NCI-H1092 treated with DMSO at 0.1 percent for 48 hours (cell line): ENCODE data around the gene C1QL4.

ENCODE experiments used
- DNase-seq: peaks from one replicate; lab custom pipeline; 2025; lab: John Stamatoyannopoulos, UW

Gene C1QL4

DNA sequence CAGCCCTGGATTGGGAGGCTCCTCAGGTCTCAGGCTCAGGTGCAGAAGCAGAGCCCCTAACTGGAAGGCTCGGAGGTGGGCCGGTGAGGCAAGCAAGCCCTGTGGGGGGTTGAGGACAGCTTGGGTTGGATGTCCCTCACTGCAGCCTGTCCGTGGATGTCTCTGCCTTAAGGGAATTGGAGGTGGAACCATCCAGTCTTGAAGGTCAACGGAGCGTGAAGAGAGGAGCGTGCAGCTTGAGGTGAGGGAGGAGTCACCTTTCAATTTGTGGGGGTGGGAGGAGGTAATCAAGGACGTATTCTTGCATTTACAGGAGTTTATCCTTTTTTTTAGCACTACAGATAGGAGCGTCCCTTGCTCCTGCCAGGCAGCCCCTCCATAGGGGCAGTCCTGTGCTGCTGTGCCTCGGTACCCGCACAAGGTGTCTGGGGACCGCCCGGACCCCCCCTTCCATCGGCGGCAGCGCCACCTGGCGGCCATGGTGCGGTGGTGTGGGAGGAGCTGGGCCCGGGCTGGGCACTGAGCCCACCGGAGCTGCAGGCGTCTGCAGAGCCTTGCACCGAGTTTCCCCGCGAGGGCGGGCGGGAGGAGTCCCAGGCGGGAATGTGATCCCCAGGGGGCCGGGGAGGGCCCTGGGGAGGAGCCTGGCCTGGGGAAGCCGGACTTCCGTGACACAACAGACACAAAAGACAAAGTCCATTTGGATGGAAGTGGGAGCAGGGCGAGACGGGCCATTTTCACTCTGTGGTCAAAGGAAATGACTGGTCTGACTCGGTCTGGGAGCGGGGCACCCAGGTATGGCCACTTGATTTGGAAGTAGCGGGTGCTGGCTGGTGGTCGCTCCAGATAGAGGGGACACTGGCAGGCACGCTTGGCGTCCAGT, 10.6 kb upstream of the C1QL4 start:
- DNase-seq: peak; percentile 50

DNA sequence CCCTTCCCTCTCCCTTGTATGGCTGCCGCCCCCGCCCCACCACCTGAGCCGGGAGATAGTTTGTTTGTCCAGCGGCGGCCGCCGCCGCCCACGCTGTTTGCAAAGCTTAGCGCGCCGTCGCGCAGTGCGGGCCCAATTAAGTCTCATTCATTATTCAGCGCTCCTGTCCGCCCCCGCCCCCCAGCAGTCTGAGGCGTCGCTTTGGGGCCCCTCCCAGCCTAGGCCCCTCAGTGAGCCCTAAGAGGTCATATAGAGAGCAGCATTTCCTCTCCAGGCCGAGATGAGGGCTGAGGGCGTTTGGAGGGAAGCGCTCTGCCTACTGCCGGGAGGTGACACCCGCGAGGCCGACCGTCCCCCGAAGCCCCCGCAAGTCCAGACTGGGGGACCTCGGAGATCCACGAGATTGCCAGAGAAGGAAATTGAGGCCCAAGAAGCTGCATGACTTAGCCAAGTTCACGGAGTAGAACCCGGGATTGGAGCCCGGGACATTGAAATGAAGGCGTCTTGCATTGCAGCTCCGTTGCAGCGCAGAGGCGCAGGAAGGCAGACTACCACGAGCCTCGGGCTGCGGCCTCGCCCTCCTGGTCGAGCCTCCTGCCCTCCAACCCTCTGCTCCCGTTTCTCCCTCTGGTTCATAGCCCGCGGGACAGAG, 9.8 kb upstream of the C1QL4 start, which contains the start of gene DNAJC22:
DNAJC22 (plus strand) TSS at position 230 of the 652 bp plus-strand sequence. CDS start 1,985 bp downstream, outside the sequence.
- DNase-seq: peak; percentile 15

DNA sequence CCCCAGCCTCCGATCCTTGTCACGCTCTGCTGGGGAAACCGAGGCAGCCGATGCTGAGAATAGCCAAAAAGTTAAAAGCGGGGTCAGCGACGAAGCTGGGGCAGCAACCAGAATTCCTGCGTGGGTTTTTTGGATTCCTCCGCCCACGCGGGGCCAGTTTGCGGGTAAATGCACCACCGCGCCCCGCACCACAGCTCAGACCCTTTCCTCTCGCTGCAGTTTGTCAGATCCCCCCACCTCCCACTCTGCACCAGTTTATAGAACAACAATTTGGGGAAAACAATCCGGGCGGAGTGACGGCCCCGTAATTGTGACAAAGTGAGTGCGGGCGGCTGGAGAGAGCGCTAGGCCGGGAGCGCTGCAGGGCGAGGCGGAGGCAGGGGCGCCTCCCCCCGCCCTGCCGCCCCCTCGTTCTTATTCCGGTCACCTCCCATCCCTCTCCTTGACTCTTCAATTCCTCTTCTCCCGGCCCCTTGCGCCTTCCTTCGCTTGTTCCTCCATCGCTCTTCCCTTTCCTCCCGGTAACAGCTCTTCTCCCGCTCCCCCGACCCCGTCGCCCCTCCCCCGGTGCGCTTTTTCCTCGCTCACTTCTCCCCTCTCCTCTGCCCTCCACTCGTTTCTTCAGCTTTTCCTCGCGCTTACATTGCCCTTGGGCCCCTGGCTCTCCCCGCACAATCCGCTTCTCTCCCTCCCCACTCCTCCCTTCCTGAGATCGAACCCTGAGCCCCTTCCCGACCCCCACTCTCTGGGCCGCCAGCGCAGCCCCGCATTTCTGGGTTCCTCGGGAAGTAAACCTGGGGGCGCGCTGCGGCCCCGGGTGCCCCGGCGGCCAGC, 9.1 kb upstream of the C1QL4 start:
- no peak for DNase-seq

DNA sequence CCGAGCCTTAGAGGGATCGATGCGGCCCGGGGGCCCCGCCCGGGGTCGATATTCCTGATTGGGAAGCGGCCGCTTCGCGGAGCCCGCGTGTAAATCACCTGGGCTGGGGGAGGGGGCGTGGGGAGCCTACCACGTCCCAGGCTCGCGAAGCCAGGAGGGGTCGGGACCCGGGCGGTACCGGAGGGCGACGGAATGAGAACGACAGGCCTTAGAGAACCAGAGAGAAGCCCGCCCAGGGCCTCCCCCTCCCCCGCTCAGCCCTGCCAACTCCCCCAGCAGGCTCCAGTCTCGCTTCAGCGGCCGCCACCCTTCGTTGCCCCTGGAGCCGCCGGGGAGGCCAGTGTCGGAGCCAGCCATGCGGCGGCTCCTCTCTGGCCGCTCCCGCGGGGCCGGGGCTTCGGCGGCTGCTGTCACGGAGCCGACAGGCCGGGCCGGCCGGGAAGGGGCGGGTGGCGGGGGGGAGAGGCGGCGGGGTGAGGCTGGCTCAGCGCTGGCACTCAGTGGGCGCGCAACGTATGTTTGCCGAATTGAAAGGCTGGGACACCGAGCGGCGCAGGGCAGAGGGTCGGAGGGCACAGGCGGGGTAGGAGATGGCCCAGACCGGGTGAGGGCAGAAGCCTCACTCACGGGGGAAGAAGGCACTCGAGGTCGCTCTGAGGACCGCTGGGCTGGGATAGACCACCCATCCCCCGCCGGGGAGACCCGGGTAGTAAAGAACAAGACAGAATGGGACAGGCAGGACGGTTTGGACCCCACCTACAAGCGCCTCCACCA, 8.2 kb upstream of the C1QL4 start:
- DNase-seq: peak; percentile 63

DNA sequence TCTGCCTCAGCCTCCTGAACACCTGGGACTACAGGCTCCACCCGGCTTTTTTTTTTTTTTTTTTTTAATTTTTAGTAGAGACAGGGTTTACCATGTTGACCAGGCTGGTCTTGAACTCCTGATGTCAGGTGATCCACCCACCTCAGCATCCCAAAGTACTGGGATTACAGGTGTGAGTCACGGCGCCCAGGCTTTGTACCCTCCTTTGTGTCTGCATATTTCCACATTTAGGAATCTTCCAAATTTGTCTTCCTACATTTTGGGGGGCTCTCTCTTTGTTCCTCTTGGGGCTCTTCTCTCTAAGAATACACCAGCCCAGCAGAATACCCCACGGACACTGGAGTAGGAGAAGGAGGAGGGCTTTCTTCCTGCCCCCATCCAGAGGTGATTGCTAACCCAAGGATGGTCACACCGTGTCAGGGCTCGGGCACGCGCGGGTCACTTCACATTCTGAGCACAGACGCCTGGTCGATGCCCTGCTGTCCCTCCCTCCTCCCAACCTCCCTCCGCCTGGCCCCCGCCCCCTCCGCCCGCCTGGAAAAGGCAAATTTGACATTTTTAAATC, 7.6 kb upstream of the C1QL4 start:
- no peak for DNase-seq

DNA sequence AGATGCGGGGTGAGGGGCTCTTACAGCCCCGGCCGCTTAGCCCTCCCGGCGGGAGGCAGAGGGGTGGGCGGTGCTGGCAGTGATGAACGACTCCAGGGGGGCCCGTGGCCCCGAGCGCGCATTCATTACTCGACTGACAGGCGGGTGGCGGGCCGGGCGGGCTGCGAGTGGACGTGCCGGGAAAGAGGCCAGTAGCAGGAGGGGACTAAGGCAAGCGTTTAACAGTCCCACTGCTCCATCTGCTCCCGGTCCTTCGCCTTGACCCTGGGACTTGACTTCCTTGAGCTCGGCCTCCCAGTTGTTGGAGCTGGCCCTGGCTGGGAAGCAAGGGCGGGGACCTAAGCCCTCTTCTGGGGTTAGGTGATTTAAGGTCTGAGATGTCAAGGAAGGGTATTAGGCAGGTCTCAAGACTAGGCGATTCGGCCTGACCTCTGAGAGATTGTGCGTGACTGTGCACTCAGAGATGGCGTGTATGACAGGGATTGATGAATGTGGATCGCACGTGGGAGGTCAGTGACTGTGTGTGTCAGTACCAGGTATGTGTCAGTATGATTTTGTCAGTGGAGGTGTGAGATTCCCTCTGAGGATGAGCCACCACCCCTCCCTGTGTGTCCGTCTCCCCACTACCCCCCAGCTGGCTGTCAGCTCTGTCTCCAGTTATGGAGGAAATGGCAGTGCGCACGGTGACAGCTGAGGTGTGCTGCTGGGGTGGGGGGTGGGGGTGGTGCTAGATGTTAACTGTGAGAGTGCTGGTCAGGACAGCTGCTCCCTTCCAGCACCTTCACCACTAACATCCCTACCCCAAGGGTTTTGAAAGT, 6.1 kb upstream of the C1QL4 start:
- DNase-seq: peak; percentile 43

DNA sequence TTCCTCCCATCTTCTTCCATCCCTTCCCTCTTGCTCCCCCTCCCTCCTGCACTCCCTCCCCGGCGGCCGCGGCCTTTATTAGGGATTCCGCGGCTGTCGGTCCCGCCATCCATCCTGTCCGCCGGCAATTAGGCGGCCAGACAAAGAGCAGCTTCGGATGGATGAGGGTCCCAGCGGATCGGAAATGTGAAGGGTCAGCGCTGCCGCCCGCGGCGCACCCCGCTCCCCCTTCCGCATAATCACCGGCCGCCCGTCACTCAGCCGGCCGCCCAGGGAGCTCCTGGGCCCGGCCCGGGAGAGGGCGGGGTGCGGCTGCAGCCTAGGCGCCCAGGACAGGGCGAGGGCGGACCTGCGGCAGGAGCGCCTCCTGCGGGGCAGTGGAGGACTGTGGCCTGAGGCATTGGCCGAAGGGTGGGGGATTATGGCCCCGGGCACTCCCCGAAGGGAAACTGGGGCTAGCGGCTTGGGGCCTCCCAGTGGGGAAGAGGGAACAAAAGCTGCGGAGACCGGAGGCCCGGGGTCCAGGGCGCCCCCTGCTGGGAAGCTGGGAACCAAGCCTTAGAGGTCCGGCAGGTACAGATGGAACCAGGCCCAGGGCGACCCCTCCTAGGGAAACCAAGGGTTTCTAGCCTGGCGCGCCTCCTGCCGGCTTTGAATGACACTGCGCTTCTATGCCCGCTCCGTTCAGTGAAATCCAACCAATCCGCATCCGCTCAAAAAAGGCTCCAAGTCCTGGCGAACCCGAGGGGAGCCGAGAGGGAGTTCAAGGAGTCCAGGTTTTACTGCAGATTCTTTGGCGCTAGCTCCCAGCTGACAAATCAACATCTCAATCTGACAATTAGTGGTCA, 5.3 kb upstream of the C1QL4 start:
- peak; percentile 85 for DNase-seq

DNA sequence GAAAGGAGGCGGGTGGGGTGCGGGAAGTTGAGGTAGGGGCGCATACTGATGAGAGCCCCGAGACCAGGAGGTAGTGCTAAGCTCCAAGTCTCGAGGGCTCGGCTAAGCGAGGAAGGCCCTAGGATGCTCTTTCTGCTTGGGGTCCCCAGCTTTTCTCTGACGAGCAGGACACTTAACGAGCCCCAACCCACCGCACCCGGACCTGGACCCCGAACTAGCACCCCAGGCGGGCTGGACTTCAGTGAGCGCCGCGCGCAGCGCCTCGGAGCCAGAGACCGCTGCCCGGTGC, 4.7 kb upstream of the C1QL4 start:
- DNase-seq: no peak

DNA sequence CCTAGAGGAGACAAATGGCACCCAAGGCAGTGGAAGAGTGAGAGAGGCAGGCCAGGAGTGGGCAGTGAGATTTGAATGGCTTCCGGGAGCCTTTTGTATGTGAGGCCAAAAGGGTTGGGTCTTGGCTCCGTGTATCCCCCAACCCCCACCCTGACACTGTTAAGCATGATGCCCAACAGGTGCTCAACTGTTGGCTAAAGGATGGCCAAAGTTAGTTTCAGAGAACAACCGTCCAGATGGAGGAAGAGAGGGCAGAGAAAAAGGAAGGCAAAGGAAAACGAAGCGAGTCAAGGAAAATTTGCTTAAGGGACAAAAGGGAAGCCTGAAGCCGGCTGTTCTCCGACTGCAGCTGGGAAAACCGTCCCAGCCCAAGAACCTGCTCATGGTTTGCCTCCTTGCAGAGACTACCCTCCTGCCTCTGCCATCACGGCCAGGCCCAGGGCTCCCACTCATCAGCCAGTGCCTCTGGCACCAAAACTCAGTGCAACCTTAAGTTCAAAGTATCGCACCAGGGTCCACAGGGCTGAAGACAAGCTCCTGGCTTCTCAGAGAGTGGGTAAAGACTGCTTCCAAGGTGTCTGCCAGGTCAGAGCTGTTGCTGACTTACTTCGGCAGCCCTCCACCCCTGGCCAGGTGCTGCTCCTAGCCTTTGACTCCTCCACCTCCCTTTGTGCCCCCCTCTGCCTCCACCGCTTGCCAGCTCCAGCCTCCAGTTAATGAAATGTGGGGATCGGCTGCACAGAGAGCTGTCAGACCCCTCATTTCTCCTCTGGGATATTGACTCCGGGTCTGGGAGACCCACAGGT, 4.2 kb upstream of the C1QL4 start:
- no peak for DNase-seq

DNA sequence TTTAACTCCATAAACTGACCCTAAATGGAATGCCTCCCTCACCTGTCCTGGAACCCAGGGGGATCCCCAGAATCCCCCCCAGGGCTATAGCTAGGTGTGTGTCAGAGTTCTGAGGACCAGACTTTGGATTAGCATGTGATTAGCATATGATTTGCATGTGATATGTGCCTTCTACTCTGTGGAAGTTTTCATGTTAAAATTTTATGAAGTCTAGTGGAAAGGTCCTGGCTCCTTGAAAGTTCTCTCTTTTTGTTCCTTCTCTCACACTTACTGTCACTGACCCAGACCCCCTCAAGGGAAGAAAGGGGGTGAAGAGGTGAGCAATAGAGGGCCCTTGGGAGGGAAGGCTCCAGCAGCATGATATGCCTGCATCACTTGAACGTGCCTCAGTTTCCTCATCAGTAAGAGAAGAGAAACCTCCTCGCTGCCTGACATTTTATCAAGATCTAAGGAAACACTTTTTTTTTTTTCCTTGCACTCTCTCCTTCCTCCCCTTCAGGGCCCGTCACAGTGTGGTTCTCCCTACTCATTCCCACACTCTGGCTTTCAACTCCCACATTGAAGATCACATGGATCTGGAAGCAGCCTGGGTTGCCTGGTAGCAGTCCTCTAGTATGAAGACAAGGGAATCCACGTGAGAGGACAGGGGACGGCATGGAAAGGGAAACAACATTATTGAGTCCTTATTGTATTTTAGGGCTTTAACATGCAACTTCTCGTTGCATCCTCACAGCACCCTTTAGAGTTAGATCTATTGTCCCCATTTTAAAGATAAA, 3.3 kb upstream of the C1QL4 start:
- DNase-seq: no peak

DNA sequence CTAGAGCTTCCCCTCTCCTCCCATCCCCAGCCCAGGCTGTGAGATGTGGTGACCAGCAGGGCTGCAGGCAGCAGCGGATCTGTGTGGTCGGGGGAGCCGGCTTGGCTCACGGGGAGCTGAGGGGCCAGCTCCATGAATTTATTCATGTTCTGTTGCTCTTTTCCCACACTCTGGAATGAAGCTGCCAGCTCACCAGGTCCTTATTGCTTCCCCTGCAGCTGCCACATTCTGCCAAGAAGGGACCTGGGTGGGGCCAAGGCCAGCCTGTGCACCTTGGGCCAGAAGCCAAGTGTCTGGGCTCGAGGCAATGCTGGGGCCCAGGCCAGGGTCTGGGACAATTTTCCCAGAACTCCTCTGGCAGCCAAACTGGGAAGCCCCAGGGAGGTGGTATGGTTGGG, 2.5 kb upstream of the C1QL4 start:
- DNase-seq: no peak

DNA sequence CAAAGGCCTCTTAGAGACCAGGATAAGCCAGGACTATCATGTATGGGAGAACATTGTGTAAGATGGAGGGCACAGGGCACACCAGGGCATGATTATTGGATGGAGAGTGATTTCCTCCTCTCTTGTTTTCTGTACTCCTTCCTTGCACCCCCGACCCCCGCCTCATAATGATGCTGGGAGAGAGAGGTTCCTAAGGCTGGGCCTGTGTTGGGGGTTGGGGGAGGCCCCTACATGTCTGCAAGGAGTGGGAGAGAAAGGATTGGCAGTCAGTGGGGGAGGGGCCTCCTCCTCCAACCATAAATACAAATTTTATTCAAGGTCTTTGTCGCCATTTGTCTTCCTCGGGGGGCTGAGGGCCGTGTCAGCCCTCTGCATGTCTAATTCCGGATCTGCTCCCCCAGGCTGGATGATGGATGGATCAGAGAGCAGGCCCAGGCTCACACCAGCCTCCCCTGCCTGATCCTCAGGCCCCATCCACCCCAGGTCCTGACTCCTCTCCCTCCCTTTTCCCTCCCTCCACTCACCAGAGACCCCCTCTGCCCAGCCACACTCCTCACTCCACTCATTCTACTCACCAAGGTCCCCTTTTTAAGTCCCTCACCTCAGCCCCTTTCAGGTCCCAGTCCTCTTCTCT, 2.0 kb upstream of the C1QL4 start:
- no peak for DNase-seq

DNA sequence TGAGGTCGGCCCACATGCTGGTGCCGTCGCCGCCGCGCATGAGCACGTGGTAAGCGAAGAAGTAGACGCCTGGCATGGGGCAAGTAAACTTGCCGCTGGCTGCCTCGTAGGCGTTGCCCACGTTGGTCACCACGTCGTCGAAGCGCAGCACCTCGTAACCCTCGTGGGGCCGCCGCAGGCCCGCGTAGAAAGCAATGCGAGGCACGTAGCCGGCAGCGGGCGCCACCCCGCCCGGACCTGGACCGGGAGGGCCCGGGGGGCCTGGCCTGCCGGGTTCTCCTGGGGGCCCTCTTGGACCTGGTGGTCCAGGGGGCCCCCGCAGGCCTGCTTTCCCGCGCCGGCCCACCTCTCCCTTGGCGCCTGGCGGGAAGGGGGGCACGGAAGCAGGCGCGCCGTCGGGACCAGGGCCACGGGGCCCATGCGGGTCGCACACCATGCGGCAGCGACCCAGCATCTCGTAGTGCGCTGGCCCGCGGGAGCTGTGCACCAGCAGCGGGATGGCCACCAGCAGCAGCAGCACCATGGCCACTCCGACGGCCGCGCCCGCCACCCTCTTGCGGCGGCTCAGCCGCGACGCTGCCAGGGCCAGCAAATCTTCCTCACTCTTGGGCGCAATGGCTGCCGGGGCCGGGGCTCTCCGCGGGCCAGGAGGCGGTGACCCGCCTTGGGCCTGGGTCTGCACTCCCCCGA, 888 bp downstream of the C1QL4 start:
- DNase-seq: no peak

DNA sequence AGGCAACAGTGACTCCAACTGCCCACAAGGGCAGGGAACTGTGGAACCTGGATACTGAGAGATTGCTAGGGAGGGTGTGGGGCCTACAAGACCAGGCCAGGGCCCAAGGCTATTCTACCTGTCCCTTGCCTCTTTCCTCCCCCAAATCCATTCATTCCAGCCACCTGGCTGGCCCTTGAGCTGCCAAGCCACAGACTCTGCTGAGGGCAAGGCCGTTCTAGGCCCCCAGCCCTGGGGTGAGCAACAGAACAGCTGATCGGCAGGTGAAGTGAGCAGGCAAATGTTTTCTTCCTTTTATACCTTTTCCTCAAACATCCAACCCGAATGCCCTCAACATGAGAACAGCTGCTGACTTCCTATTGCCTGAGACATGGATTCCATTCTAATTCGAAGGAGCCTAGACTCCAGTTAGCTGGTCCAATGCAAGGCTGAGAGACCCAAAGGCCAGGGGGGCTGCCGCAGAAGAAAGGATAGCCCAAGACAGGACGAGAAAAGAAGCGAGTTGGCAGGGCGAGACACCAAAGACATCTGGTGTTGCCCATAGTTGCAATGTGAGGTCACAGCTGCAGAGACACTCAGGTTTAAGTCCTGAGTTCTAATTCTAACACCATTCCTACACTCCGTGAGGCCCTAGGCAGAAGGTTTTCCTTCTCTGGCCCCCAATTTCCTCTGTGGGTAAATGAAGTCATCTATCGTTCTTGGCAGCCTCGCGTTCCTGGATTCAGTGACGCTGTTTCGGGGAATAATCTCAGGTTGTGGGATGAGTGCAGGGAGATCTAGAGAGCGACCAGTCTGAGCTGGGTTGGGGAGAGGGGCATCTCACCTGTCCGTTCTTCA, 1.7 kb downstream of the C1QL4 start:
- no peak for DNase-seq

DNA sequence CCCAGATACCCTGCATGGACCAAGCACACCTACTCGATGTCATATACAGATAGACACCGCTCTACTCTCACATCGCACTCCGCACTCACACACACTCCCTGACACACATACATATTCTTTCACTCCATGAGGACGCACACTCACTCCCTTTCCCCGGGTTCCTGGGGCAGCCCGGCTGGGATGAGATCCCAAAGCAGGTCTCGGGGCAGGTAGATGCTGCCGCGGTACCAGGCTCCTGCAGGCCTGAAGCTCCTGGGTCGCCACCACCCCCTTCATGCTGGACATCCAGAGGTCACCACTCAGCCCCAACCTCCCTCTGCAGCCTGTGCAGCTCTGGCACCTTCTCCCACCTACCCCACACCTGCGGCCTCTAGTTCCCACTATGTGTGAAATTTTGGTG, 2.3 kb downstream of the C1QL4 start:
- DNase-seq: no peak

DNA sequence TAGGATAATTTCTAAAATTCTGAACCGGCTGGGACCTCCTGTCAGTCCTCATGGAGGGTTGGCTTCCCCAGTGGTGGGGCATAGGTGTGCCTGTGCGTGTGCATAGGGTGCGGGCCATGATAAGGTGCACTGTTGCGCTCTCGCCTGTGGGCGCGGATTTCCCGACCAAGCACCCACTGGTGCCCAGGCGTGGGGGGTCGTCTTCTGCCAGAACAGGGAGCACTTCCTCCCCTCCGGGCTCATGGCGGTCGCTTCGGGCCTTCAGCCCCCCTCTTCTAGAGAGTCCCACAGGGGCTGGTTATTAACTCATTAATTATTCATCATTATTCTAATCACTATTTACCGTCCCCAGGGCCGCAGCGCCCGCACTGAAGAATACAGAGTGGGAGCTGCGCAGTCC, 2.8 kb downstream of the C1QL4 start:
- DNase-seq: no peak
